Spleen (tissue), 7 donors: ENCODE results near the gene TRPC5OS.

Experiments
- POLR2A ChIP-seq, 3 donors: fragments of 450-650 bp; IDR thresholded peaks; one replicate each; pipeline ENCODE4 v1.5.1; 2017; ENCODE audit warnings: antibody characterized with exemption in 3 of 3, mild to moderate bottlenecking in 1 of 3
- POLR2AphosphoS5 ChIP-seq, 3 donors: sonication (generic); formaldehyde crosslinking; IDR thresholded peaks; one replicate each; pipeline ENCODE4 v1.5.1; 2017; ENCODE audit warnings: antibody characterized with exemption in 3 of 3
- TF ChIP-seq, protein P1 (sequence below), 11 experiments: fragments of 200-600 bp in 7 of 11; fragments of 450-650 bp in 4 of 11; sonication (generic) in 4 of 11; IDR thresholded peaks in 8 of 11; conservative IDR thresholded peaks in 3 of 11; 1 replicate in 7 of 11; 2 replicates in 4 of 11; pipeline versions ENCODE4 v1.4.0 to v1.8.0; 2016 to 2021; ENCODE audit warnings: antibody characterized with exemption in 11 of 11, inconsistent platforms in 4 of 11, mild to moderate bottlenecking in 1 of 11
- donor health status: DM: no; HTN: no; CAD: no; lungs with moderate emphysema.
- donor health status: DM: no; HTN: no; CAD: no.
- donor health status: DM: no; HTN: no; CAD: no.

DNA sequence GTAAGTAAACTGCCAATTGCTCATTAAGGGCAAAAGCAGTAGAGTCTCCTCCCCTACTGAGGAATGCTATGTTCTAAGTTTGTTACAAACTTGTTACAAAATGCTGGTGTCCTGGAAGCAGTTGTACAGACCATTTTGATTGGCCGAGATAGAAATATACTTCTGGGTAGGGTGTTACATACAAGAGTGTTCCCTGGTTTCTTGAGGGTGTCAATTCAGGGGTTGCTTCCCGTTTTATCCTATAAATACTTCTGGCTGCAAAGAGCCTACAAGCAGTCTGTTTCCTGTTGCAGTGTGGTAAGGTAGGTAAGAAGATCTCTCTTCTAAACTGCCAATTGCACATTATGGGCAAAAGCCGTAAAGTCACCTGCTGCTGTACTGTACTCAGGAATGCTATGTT lies 5.7 kb downstream of the TRPC5OS start:
- TF ChIP-seq, protein P1, sequence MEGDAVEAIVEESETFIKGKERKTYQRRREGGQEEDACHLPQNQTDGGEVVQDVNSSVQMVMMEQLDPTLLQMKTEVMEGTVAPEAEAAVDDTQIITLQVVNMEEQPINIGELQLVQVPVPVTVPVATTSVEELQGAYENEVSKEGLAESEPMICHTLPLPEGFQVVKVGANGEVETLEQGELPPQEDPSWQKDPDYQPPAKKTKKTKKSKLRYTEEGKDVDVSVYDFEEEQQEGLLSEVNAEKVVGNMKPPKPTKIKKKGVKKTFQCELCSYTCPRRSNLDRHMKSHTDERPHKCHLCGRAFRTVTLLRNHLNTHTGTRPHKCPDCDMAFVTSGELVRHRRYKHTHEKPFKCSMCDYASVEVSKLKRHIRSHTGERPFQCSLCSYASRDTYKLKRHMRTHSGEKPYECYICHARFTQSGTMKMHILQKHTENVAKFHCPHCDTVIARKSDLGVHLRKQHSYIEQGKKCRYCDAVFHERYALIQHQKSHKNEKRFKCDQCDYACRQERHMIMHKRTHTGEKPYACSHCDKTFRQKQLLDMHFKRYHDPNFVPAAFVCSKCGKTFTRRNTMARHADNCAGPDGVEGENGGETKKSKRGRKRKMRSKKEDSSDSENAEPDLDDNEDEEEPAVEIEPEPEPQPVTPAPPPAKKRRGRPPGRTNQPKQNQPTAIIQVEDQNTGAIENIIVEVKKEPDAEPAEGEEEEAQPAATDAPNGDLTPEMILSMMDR (IDR thresholded peaks at IDR 0.05 in 8 of 11, conservative IDR thresholded peaks at IDR 0.05 in 3 of 11), result no peak
- TF ChIP-seq POLR2A (IDR thresholded peaks at IDR 0.05), result no peak
- TF ChIP-seq POLR2AphosphoS5 (IDR thresholded peaks at IDR 0.05), result no peak
